A549 (cell line): ENCODE measurements around the gene MTHFS. TPM values are rescaled to one million over a fixed set of nuclear protein-coding genes. Genes with fewer than 3 reads are reported as not detected.

Experiments
- ATAC-seq, 2 experiments: fragments of 200-7000 bp in 1 of 2; fragments of >200 bp in 1 of 2; cut with Nextera tagmentation in 1 of 2; cut with Tn5 transposase in 1 of 2; 3 replicates each; pipeline versions ENCODE4 v1.8.0 to v1.9.1; 2018 to 2020; ENCODE audit warnings: mild to moderate bottlenecking in 1 of 2, moderate library complexity in 1 of 2
- CTCF ChIA-PET: fragments of 300-600 bp; sonication (Branson Sonifier 250); formaldehyde crosslinking; extraction: SDS; loops from one replicate; lab custom pipeline; 2021; ENCODE audit warnings: antibody characterized with exemption, inconsistent platforms; lab: Yijun Ruan, JAX
- POLR2A ChIA-PET: fragments of 350-600 bp; formaldehyde crosslinking; extraction: SDS; loops from one replicate; lab custom pipeline; 2021; ENCODE audit warnings: antibody characterized with exemption, inconsistent platforms; lab: Yijun Ruan, JAX
- DNase-seq, 2 experiments: peaks; one replicate each; pipeline versions ENCODE4 v3.0.0 to v3.0.0-alpha.2; 2011 to 2016; ENCODE audit warnings: low read depth in 1 of 2, low spot score in 1 of 2
- FAIRE-seq: peaks from 2 replicates; lab custom pipeline; 2011; peaks lifted over from hg19 to GRCh38; lab: Jason Lieb, UNC
- H3K27ac ChIP-seq, 2 experiments: fragments of >200 bp; sonication (Bioruptor Twin); formaldehyde crosslinking; 3 replicates each; pipeline ENCODE4 v1.5.1; 2016 to 2017
- H3K4me1 ChIP-seq: fragments of >200 bp; sonication (Bioruptor Twin); formaldehyde crosslinking; 3 replicates; pipeline ENCODE4 v1.6.1; 2016
- H3K4me2 ChIP-seq: fragments of >200 bp; sonication (Bioruptor Twin); formaldehyde crosslinking; 3 replicates; pipeline ENCODE4 v1.6.1; 2016
- H3K4me3 ChIP-seq: fragments of >200 bp; sonication (Bioruptor Twin); formaldehyde crosslinking; 3 replicates; pipeline ENCODE4 v1.5.1; 2016
- H3K9me3 ChIP-seq: fragments of >200 bp; sonication (Bioruptor Twin); formaldehyde crosslinking; 3 replicates; pipeline ENCODE4 v1.6.1; 2016
- CEBPB ChIP-seq, 2 experiments: fragments of >200 bp in 1 of 2; sonication (Bioruptor Twin) in 1 of 2; formaldehyde crosslinking in 1 of 2; IDR thresholded peaks; 2 replicates each; pipeline ENCODE4 v1.6.1; 2012 to 2016
- FOSB ChIP-seq: fragments of 250-450 bp; sonication (Bioruptor Pico); IDR thresholded peaks from 2 replicates; pipeline ENCODE4 v1.5.0; 2020; ENCODE audit warnings: mild to moderate bottlenecking, moderate library complexity
- GATA3 ChIP-seq: IDR thresholded peaks from 2 replicates; pipeline ENCODE4 v1.6.1; 2012; ENCODE audit warnings: borderline replicate concordance
- HOXA7 ChIP-seq: fragments of 250-450 bp; sonication (Bioruptor Pico); IDR thresholded peaks from 2 replicates; pipeline ENCODE4 v1.5.0; 2020; ENCODE audit warnings: mild to moderate bottlenecking, moderate library complexity
- NPAS2 ChIP-seq: fragments of 250-450 bp; sonication (Bioruptor Pico); IDR thresholded peaks from 2 replicates; pipeline ENCODE4 v1.8.0; 2022; ENCODE audit warnings: mild to moderate bottlenecking, moderate library complexity, borderline replicate concordance
- NR3C1 ChIP-seq: fragments of >200 bp; sonication (Bioruptor Twin); formaldehyde crosslinking; IDR thresholded peaks from 3 replicates; pipeline ENCODE4 v1.6.1; 2017
- PHF8 ChIP-seq: fragments of 200-600 bp; sonication (generic); IDR thresholded peaks from 2 replicates; pipeline ENCODE4 v1.6.1; 2016; ENCODE audit warnings: low read depth, mild to moderate bottlenecking, antibody characterized with exemption, moderate library complexity, borderline replicate concordance
- POLR2A ChIP-seq: IDR thresholded peaks from 2 replicates; pipeline ENCODE4 v1.6.1; 2012; ENCODE audit warnings: mild to moderate bottlenecking, low read length
- RARB ChIP-seq: fragments of 250-450 bp; sonication (Bioruptor Pico); IDR thresholded peaks from 2 replicates; pipeline ENCODE4 v1.8.0; 2021; ENCODE audit warnings: mild to moderate bottlenecking, moderate library complexity
- REST ChIP-seq: fragments of 200-600 bp; sonication (generic); IDR thresholded peaks from 2 replicates; pipeline ENCODE4 v1.6.1; 2016; ENCODE audit warnings: antibody characterized with exemption, mild to moderate bottlenecking, moderate library complexity
- SMC3 ChIP-seq: fragments of >200 bp; sonication (Bioruptor Twin); formaldehyde crosslinking; IDR thresholded peaks from 3 replicates; pipeline ENCODE4 v1.6.1; 2018; ENCODE audit warnings: inconsistent platforms
- SREBF2 ChIP-seq: fragments of 450-650 bp; IDR thresholded peaks from 2 replicates; pipeline ENCODE4 v1.6.1; 2014; ENCODE audit warnings: mild to moderate bottlenecking, moderate library complexity
- USF2 ChIP-seq: fragments of 450-650 bp; IDR thresholded peaks from 2 replicates; pipeline ENCODE4 v1.6.1; 2014; ENCODE audit warnings: antibody characterized with exemption
- ZC3H11A ChIP-seq: fragments of 450-650 bp; IDR thresholded peaks from 2 replicates; pipeline ENCODE4 v1.6.1; 2014; ENCODE audit warnings: antibody characterized with exemption, mild to moderate bottlenecking
- ZFP36 ChIP-seq: fragments of 450-650 bp; IDR thresholded peaks from 2 replicates; pipeline ENCODE4 v1.6.1; 2014; ENCODE audit warnings: borderline replicate concordance; ENCODE audit not compliant: partially characterized antibody
- ZNF302 ChIP-seq: fragments of 250-450 bp; sonication (Bioruptor Pico); IDR thresholded peaks from 2 replicates; pipeline ENCODE4 v1.9.0; 2021; ENCODE audit warnings: inconsistent platforms, mild to moderate bottlenecking, moderate library complexity
- WGBS: methylation state at CpG from one replicate; pipeline ENCODE4 v1.1.6; 2017; ENCODE audit errors: missing lambda C conversion rate; 5-methylcytosine and 5-hydroxymethylcytosine counted together
- polyA plus RNA-seq, 4 experiments: library from polyadenylated mRNA; depleted of rRNA in 3 of 4; stranded (reverse); fragments of >200 nt; fragmentation: RNase III in 1 of 4; extraction: RNeasy Plus Mini Kit Qiagen cat#74134 plus additional on column Dnase treatment in 1 of 4; gene quantifications; 2 replicates in 3 of 4; 3 replicates in 1 of 4; pipeline ENCODE4 v1.2.3, GENCODE V29; 2011 to 2017
- TF ChIP-seq, protein P1 (sequence below): IDR thresholded peaks from 2 replicates; pipeline ENCODE4 v1.6.1; 2012; ENCODE audit warnings: low read depth, borderline replicate concordance

Gene MTHFS
- polyA plus RNA-seq, 2 of the 4 experiments (the other 2 are of a cell fraction), result 102 to 158 TPM

- FAIRE-seq (no peak), ATAC-seq (peak; percentile 29 to 40), DNase-seq (no peak)
- peak overlapping the region; percentile 65 for H3K4me3 ChIP-seq
- 7% methylated on average over 10 of the region's 10 CpGs for WGBS
- POLR2A ChIA-PET, result interaction anchor here (0.6 to 3.9 kb wide), 10 partner anchors 14 to 1059 kb away, joined by 3 to 51 read pairs (median 4); partner anchors contain the start of gene ZFAND6
- TF ChIP-seq NR3C1, result no peak
- TF ChIP-seq ZC3H11A, result no peak
- TF ChIP-seq, protein P1, sequence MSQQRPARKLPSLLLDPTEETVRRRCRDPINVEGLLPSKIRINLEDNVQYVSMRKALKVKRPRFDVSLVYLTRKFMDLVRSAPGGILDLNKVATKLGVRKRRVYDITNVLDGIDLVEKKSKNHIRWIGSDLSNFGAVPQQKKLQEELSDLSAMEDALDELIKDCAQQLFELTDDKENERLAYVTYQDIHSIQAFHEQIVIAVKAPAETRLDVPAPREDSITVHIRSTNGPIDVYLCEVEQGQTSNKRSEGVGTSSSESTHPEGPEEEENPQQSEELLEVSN, result no peak
- TF ChIP-seq SREBF2, result no peak
- TF ChIP-seq USF2, result no peak
- no peak for TF ChIP-seq SMC3
- no peak for TF ChIP-seq NPAS2
- TF ChIP-seq GATA3, result no peak
- no peak for TF ChIP-seq POLR2A
- no peak for TF ChIP-seq CEBPB (IDR thresholded peaks at IDR 0.05)
- TF ChIP-seq FOSB (CRISPR knock-in tag), result no peak
- TF ChIP-seq ZFP36, result no peak
- TF ChIP-seq RARB, result no peak; the same call in 1 of the 2 replicates
- no peak for TF ChIP-seq REST
- TF ChIP-seq HOXA7 (CRISPR knock-in tag), result no peak
- no peak for TF ChIP-seq PHF8
- TF ChIP-seq ZNF302 (CRISPR knock-in tag), result no peak
- peak overlapping the region; percentile 93 to 98 for H3K27ac ChIP-seq
- peaks cover 37% of the 10 kb centered on the region for H3K4me1 ChIP-seq
- CTCF ChIA-PET, result interaction anchor here (0.6 to 6.9 kb wide), 23 partner anchors 10 to 536 kb away, joined by 3 to 55 read pairs (median 5); no protein-coding TSS in a partner anchor
- H3K9me3 ChIP-seq, result no peaks in the 10 kb centered on the region
- peak overlapping the region; percentile 94 for H3K4me2 ChIP-seq
Measured at GRCh38 chr15:79896131-79896633, 632 bp downstream of the MTHFS start.

GRCh38 chr15:79887054-79887930 is 9.5 kb downstream of the MTHFS start:
- no peak for DNase-seq
- no peak for ATAC-seq
- H3K4me3 ChIP-seq, result no peak overlapping the region
- no peaks in the 10 kb centered on the region for H3K9me3 ChIP-seq
- WGBS, result 86% methylated on average over 10 of the region's 10 CpGs
- peaks cover 10% of the 10 kb centered on the region; the same call in 2 of the 3 replicates for H3K4me1 ChIP-seq
- H3K27ac ChIP-seq, result no peak overlapping the region
- ChIA-PET POLR2A (interaction anchor here (0.9 to 1.9 kb wide), 2 partner anchors 36 to 84 kb away, joined by 3 to 6 read pairs; partner anchors contain the start of gene BCL2A1), CTCF (interaction anchor here (1.2 to 3.6 kb wide), 5 partner anchors 19 to 506 kb away, joined by 3 to 12 read pairs (median 8); no protein-coding TSS in a partner anchor)
- no peak for FAIRE-seq
- no peak for TF ChIP-seq ZNF302 (CRISPR knock-in tag)
- H3K4me2 ChIP-seq, result no peak overlapping the region
